Measurements from ENCODE around the gene PRPSAP1.

PRPSAP1 gene

DNA sequence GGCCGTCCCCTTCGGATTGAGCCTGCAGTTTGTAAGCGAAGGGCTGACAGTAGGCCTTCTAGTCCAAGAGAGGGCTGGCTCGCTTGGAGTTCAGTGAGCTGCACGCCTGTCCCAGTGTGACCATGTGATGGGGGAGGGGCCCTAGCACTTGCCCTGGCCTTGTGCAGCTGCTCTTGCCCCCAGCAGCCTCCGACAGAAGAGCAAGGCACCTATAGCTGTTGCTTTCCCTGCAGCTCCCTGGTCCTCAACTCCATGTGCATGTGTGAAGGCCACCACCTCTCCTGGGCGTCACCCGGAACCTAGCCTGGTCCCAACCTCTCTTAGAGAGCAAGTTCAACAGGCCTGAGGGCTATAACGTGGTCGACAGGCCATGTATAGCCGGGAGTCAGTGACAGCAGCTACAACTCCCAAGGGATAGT is 36.3 kb upstream of the PRPSAP1 start:
- no peak overlapping the region for H3K27ac ChIP-seq (ENCODE audit: low read length)
- H3K9me2 ChIP-seq (replicated peaks; ENCODE audit: insufficient read depth, low read length) = no peaks in the 10 kb centered on the region
- no peak overlapping the region for H3K9ac ChIP-seq (ENCODE audit: low read length)
- no peaks in the 10 kb centered on the region for H4K20me1 ChIP-seq (ENCODE audit: insufficient read depth, low read length)
- H3K4me1 ChIP-seq (ENCODE audit: low read length) = peaks cover 5% of the 10 kb centered on the region; the same call in 1 of the 2 replicates
- no peak overlapping the region for H3K4me3 ChIP-seq (ENCODE audit: low read length)
- H3F3A ChIP-seq (ENCODE audit: insufficient read depth, low read length) = 0 out of 2 replicates have a peak, but pooled peaks cover 4% of the 10 kb centered on the region
- H3K9me3 ChIP-seq (replicated peaks; ENCODE audit: insufficient read depth, low read length) = no peaks in the 10 kb centered on the region
- no peak overlapping the region for H2AFZ ChIP-seq (ENCODE audit: low read length)
- no peaks in the 10 kb centered on the region for H3K79me2 ChIP-seq (ENCODE audit: low read length)
- no peak for TF ChIP-seq CTCF (IDR thresholded peaks at IDR 0.05; ENCODE audit: low read length)
- no peak for TF ChIP-seq EZH2phosphoT487 (IDR thresholded peaks at IDR 0.05; ENCODE audit: low read length)
- no peak for TF ChIP-seq EZH2 (optimal IDR thresholded peaks at IDR 0.05; ENCODE audit: low read depth, low read length)
- DNase-seq = no peak
- H3K4me2 ChIP-seq (ENCODE audit: low read depth, low read length) = no peak overlapping the region
- H3K36me3 ChIP-seq (replicated peaks; ENCODE audit: insufficient read depth, low read length) = no peaks in the 10 kb centered on the region
- peaks cover 5% of the 10 kb centered on the region; the same call in 1 of the 2 replicates for H3K27me3 ChIP-seq (replicated peaks; ENCODE audit: insufficient read depth, low read length)

DNA sequence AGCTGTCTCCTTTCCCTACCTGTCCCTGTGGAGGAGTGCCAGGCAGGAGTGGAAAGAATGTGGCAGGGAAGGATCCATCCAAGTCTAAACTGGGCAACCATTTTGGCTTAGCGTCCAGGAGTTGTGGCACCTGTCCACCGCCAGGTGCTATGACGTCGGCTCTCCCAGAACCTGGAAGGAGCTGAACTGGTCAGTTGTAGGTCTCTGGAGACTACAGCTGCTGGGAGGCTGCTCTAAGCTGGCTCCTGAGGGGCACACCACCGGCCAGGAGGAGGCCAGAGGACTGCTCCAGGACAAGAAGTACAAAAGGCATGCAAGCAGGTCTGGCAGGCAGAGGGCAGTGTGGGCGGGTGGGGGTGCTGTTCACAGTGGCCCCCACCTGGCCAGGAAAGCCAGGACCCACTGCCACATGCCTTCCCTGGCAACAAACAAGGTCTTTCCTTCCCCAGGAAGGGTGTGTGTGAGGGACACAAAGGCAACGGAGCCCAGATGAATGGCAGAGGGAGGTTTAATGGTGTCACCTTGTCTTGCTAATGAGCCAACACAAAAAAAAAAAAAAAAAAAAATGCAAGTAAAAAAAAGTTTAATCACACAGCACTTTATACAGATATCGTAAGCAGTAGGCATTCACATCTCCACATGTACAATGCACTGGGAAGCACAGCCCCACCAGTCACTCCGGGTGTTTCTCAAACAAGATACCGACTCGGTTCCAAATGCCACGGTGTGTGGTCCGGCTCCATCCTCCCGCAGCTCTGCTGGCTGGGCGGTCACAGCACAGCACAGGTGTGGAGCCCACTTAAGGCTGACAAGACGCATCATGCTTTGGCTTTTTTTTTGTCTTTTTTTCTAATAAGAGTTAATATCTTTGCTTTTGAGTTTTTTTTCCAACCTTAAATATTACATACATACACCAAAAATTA is 35.5 kb upstream of the PRPSAP1 start:
- Histone ChIP-seq H3K27me3 (replicated peaks; ENCODE audit: insufficient read depth, low read length) (peaks cover 10% of the 10 kb centered on the region; the same call in 1 of the 2 replicates), H3K36me3 (replicated peaks; ENCODE audit: insufficient read depth, low read length) (no peaks in the 10 kb centered on the region), H3K4me2 (ENCODE audit: low read depth, low read length) (no peak overlapping the region), H3F3A (ENCODE audit: insufficient read depth, low read length) (0 out of 2 replicates have a peak, but pooled peaks cover 4% of the 10 kb centered on the region), H3K9me3 (replicated peaks; ENCODE audit: insufficient read depth, low read length) (no peaks in the 10 kb centered on the region), H3K27ac (ENCODE audit: low read length) (no peak overlapping the region), H2AFZ (ENCODE audit: low read length) (no peak overlapping the region), H3K9ac (ENCODE audit: low read length) (no peak overlapping the region), H3K4me1 (ENCODE audit: low read length) (peaks cover 11% of the 10 kb centered on the region; the same call in 1 of the 2 replicates), H3K79me2 (ENCODE audit: low read length) (no peaks in the 10 kb centered on the region), H3K9me2 (replicated peaks; ENCODE audit: insufficient read depth, low read length) (no peaks in the 10 kb centered on the region), H3K4me3 (ENCODE audit: low read length) (no peak overlapping the region), H4K20me1 (ENCODE audit: insufficient read depth, low read length) (no peaks in the 10 kb centered on the region)
- no peak for TF ChIP-seq EZH2 (optimal IDR thresholded peaks at IDR 0.05; ENCODE audit: low read depth, low read length)
- TF ChIP-seq EZH2phosphoT487 (IDR thresholded peaks at IDR 0.05; ENCODE audit: low read length) = no peak
- TF ChIP-seq CTCF (IDR thresholded peaks at IDR 0.05; ENCODE audit: low read length) = no peak
- no peak for DNase-seq

GRCh38 chr17:76386966-76387765 is 33.5 kb upstream of the PRPSAP1 start:
- no peak for DNase-seq
- H3K9me2 ChIP-seq (replicated peaks; ENCODE audit: insufficient read depth, low read length) = no peaks in the 10 kb centered on the region
- H3F3A ChIP-seq (ENCODE audit: insufficient read depth, low read length) = peaks cover 10% of the 10 kb centered on the region
- H3K27me3 ChIP-seq (replicated peaks; ENCODE audit: insufficient read depth, low read length) = peaks cover 16% of the 10 kb centered on the region
- no peaks in the 10 kb centered on the region for H3K9me3 ChIP-seq (replicated peaks; ENCODE audit: insufficient read depth, low read length)
- no peak overlapping the region for H3K27ac ChIP-seq (ENCODE audit: low read length)
- TF ChIP-seq CTCF (IDR thresholded peaks at IDR 0.05; ENCODE audit: low read length) = no peak
- no peak for TF ChIP-seq EZH2phosphoT487 (IDR thresholded peaks at IDR 0.05; ENCODE audit: low read length)
- no peak for TF ChIP-seq EZH2 (optimal IDR thresholded peaks at IDR 0.05; ENCODE audit: low read depth, low read length)
- no peak overlapping the region for H3K4me3 ChIP-seq (ENCODE audit: low read length)
- no peaks in the 10 kb centered on the region for H3K79me2 ChIP-seq (ENCODE audit: low read length)
- H3K4me2 ChIP-seq (ENCODE audit: low read depth, low read length) = no peak overlapping the region
- H4K20me1 ChIP-seq (ENCODE audit: insufficient read depth, low read length) = no peaks in the 10 kb centered on the region
- no peaks in the 10 kb centered on the region for H3K36me3 ChIP-seq (replicated peaks; ENCODE audit: insufficient read depth, low read length)
- no peak overlapping the region for H3K9ac ChIP-seq (ENCODE audit: low read length)
- H3K4me1 ChIP-seq (ENCODE audit: low read length) = peaks cover 11% of the 10 kb centered on the region; the same call in 1 of the 2 replicates
- no peak overlapping the region for H2AFZ ChIP-seq (ENCODE audit: low read length)

Data from MM.1S (cell line).